GM12878 (cell line): ENCODE results near the gene CHST15. TPM values are rescaled to one million over a fixed set of nuclear protein-coding genes. Genes with fewer than 3 reads are reported as not detected.

Source experiments
- EGR1 ChIP-seq, 2 experiments: IDR thresholded peaks; 1 replicate in 1 of 2; 2 replicates in 1 of 2; pipeline ENCODE4 v1.6.1; 2011 to 2012; ENCODE audit warnings: low read depth in 2 of 2, low read length in 2 of 2, borderline replicate concordance in 1 of 2, mild to moderate bottlenecking in 1 of 2, moderate library complexity in 1 of 2
- ESRRA ChIP-seq: IDR thresholded peaks from 2 replicates; pipeline ENCODE4 v1.6.1; 2012; ENCODE audit warnings: mild to moderate bottlenecking, low read length, improper control_type of control experiment
- LARP7 ChIP-seq: fragments of 450-650 bp; IDR thresholded peaks from 2 replicates; pipeline ENCODE4 v1.6.1; 2017; ENCODE audit warnings: mild to moderate bottlenecking
- PKNOX1 ChIP-seq: fragments of 450-650 bp; IDR thresholded peaks from 2 replicates; pipeline ENCODE4 v1.6.1; 2016; ENCODE audit warnings: mild to moderate bottlenecking
- SMC3 ChIP-seq: IDR thresholded peaks from 2 replicates; pipeline ENCODE4 v1.6.1; 2011; ENCODE audit warnings: low read length, improper control_type of control experiment, borderline replicate concordance
- ZBED1 ChIP-seq: IDR thresholded peaks from 2 replicates; pipeline ENCODE4 v1.6.1; 2016; ENCODE audit warnings: borderline replicate concordance
- ZBTB11 ChIP-seq: fragments of 450-650 bp; formaldehyde crosslinking; IDR thresholded peaks from 2 replicates; pipeline ENCODE4 v1.5.0; 2022; ENCODE audit warnings: mild to moderate bottlenecking, missing genetic modification characterization
- polyA plus RNA-seq, 11 experiments: library from polyadenylated mRNA; depleted of rRNA in 4 of 11; unstranded in 6 of 11; stranded (reverse) in 5 of 11; fragments of >200 nt; fragmentation: Nextera tagmentation in 4 of 11; fragmentation: Illumina TruSeq in 1 of 11; extraction: Ambion mirVana in 4 of 11; extraction: Trizol in 1 of 11; gene quantifications; 1 replicate in 1 of 11; 2 replicates in 10 of 11; pipeline versions ENCODE4 v1.2.1 to v1.2.3, GENCODE V29; 2011 to 2016; ENCODE audit warnings: inconsistent platforms in 2 of 11, missing spikeins in 2 of 11, low read depth in 1 of 11
- total RNA-seq, 4 experiments: library from RNA; depleted of rRNA in 3 of 4; stranded (reverse); fragments of >200 nt in 3 of 4; fragmentation: Illumina TruSeq in 1 of 4; extraction: Trizol in 1 of 4; gene quantifications; 2 replicates each; pipeline versions ENCODE4 v1.2.1 to v1.2.3, GENCODE V29; 2013 to 2021
- TF ChIP-seq, protein P1 (sequence below): fragments of 150-350 bp; IDR thresholded peaks from 2 replicates; pipeline ENCODE4 v1.6.1; 2016; ENCODE audit warnings: low read depth, low read length

CHST15 gene
- total and polyA plus RNA-seq, 10 of the 15 experiments (the other 5 are each of a cell fraction or from before 2014, with no cell fraction given): 0.02 to 0.53 (median 0.05) TPM; not detected in 1

GRCh38 chr10:124014416-124015154 lies 78.8 kb downstream of the CHST15 start (continued):
- no peak for TF ChIP-seq ZBTB11 (CRISPR knock-in tag)
- no peak for TF ChIP-seq SMC3
- no peak for TF ChIP-seq ZBED1
- no peak for TF ChIP-seq ESRRA
- no peak for TF ChIP-seq EGR1 (IDR thresholded peaks at IDR 0.05; ENCODE audit: borderline replicate concordance in 1 of 2, low read depth in 2 of 2, low read length in 2 of 2)
- TF ChIP-seq PKNOX1: no peak
- TF ChIP-seq, protein P1, sequence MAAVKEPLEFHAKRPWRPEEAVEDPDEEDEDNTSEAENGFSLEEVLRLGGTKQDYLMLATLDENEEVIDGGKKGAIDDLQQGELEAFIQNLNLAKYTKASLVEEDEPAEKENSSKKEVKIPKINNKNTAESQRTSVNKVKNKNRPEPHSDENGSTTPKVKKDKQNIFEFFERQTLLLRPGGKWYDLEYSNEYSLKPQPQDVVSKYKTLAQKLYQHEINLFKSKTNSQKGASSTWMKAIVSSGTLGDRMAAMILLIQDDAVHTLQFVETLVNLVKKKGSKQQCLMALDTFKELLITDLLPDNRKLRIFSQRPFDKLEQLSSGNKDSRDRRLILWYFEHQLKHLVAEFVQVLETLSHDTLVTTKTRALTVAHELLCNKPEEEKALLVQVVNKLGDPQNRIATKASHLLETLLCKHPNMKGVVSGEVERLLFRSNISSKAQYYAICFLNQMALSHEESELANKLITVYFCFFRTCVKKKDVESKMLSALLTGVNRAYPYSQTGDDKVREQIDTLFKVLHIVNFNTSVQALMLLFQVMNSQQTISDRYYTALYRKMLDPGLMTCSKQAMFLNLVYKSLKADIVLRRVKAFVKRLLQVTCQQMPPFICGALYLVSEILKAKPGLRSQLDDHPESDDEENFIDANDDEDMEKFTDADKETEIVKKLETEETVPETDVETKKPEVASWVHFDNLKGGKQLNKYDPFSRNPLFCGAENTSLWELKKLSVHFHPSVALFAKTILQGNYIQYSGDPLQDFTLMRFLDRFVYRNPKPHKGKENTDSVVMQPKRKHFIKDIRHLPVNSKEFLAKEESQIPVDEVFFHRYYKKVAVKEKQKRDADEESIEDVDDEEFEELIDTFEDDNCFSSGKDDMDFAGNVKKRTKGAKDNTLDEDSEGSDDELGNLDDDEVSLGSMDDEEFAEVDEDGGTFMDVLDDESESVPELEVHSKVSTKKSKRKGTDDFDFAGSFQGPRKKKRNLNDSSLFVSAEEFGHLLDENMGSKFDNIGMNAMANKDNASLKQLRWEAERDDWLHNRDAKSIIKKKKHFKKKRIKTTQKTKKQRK: no peak
- TF ChIP-seq LARP7: no peak
